ENCODE results near the gene CDH4. TPM values are rescaled to one million over a fixed set of nuclear protein-coding genes. Genes with fewer than 3 reads are reported as not detected.

CDH4 gene
- total RNA-seq, 1 experiment from 2014 or later, result 25.0 TPM

DNA sequence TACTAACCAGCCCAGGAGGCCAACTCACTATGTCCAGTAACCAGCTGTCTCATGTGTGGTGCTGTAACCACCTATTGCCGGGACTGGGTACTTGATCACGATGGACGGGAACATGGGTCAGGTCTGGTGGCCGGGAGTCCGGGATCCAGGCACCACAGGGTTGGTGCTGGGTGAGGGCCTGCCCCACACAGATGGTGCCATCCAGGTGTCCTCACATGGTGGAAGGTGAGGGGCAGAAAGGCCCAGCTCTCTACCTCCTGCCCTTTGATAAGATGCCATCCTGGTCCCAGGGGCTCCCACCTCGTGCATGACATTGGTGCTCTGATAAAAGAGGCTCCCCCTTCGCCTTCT is 697.3 kb downstream of the CDH4 start:
- BruUV-seq (replicated peaks), result no TSS peak
- DNase-seq (ENCODE audit: unreplicated experiment), result no peak
- peaks cover 15% of the 10 kb centered on the region for H3K27me3 Mint-ChIP-seq (ENCODE audit: insufficient read depth, unreplicated experiment)
- TF ChIP-seq, protein P1, sequence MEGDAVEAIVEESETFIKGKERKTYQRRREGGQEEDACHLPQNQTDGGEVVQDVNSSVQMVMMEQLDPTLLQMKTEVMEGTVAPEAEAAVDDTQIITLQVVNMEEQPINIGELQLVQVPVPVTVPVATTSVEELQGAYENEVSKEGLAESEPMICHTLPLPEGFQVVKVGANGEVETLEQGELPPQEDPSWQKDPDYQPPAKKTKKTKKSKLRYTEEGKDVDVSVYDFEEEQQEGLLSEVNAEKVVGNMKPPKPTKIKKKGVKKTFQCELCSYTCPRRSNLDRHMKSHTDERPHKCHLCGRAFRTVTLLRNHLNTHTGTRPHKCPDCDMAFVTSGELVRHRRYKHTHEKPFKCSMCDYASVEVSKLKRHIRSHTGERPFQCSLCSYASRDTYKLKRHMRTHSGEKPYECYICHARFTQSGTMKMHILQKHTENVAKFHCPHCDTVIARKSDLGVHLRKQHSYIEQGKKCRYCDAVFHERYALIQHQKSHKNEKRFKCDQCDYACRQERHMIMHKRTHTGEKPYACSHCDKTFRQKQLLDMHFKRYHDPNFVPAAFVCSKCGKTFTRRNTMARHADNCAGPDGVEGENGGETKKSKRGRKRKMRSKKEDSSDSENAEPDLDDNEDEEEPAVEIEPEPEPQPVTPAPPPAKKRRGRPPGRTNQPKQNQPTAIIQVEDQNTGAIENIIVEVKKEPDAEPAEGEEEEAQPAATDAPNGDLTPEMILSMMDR (IDR thresholded peaks at IDR 0.05; ENCODE audit: unreplicated experiment), result no peak
- intact Hi-C loops (cut with micrococcal nuclease), result no loop called here
- H3K36me3 Mint-ChIP-seq (ENCODE audit: insufficient read depth, unreplicated experiment), result no peaks in the 10 kb centered on the region
- ChIA-PET POLR2A (no interaction called here), CTCF (no interaction called here)
- H3K4me3 Mint-ChIP-seq (ENCODE audit: unreplicated experiment), result no peak overlapping the region
- H3K27ac Mint-ChIP-seq (ENCODE audit: low read depth, unreplicated experiment), result no peak overlapping the region
- no peaks in the 10 kb centered on the region for H3K9me3 Mint-ChIP-seq (ENCODE audit: unreplicated experiment)
- H3K4me1 Mint-ChIP-seq (ENCODE audit: insufficient read depth, unreplicated experiment), result no peaks in the 10 kb centered on the region

DNA sequence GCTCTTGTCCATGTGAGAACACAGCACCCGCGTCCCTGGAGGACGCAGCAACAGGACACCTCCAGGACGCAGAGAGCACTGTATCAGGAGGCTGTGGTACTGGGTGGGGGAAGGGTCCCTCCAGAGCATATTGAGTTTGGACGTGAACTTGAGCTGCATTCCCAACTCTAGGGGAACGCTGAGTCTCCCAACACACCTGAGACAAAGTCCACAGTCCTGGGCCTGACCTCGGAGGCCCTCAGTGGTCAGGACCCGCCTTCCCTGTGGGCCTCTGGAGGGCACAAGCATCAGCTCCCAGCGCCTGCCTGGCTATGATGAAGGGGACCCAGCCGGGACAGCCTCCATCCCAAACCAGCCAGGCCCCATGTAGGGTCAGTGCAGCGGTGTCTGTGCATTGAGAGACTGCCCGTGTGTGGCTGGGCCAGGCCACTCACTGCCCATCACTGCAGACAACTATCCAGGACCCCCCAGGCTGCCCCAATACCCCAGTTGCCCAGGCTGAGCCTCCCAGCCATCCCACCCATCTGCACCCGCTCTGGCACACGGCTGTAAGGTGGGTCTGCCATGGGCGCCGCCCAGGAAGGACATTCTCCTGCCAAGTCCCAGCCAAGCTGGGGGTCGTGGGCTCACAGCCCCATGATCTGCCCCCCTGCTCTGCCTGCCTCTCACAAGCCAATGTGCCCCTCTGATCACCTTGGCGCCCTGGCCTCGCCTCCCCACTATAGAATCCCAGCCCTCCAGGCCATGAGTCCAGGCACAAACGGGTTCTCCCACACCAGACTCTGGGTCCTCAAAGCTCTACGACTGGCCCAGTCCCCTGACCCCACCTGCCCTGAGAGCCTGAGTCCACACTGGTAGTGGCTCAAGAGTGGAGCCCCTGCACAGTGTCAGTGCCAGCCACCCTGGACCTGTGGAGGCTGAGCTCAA is 697.9 kb downstream of the CDH4 start:
- TF ChIP-seq, protein P1 (IDR thresholded peaks at IDR 0.05; ENCODE audit: unreplicated experiment), result no peak
- Mint-ChIP-seq H3K27ac (ENCODE audit: low read depth, unreplicated experiment) (no peak overlapping the region), H3K27me3 (ENCODE audit: insufficient read depth, unreplicated experiment) (peaks cover 21% of the 10 kb centered on the region), H3K4me3 (ENCODE audit: unreplicated experiment) (no peak overlapping the region), H3K4me1 (ENCODE audit: insufficient read depth, unreplicated experiment) (no peaks in the 10 kb centered on the region), H3K9me3 (ENCODE audit: unreplicated experiment) (no peaks in the 10 kb centered on the region), H3K36me3 (ENCODE audit: insufficient read depth, unreplicated experiment) (no peaks in the 10 kb centered on the region)
- CTCF ChIA-PET, result no interaction called here
- intact Hi-C loops (cut with micrococcal nuclease), result no loop called here
- no peak for DNase-seq (ENCODE audit: unreplicated experiment)
- BruUV-seq (replicated peaks), result no TSS peak
- POLR2A ChIA-PET, result no interaction called here

DNA sequence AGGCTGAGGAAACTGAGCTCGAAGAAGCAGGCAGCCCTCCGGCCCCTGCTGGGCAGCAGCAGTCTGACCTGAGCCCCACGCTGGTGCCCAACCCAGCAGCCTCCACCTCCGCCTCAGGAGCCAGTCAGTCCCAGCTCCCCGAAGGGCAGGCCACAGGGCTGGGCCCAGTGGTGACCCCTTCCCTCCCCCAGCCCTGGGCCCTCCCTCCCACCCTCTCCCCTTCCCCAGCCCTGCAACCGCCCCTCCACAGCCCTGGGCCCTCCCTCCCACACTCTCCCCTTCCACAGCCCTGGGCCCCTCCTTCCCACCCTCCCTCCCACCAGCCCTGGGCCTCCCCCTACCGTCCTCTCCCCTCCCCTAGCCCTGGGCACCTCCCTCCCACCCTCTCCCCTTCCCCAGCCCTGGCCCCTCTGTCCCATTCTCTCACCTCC is 698.6 kb downstream of the CDH4 start:
- DNase-seq (ENCODE audit: unreplicated experiment), result no peak
- BruUV-seq (replicated peaks), result no TSS peak
- TF ChIP-seq, protein P1 (IDR thresholded peaks at IDR 0.05; ENCODE audit: unreplicated experiment), result no peak
- POLR2A ChIA-PET, result no interaction called here
- Mint-ChIP-seq H3K4me3 (ENCODE audit: unreplicated experiment) (no peak overlapping the region), H3K27me3 (ENCODE audit: insufficient read depth, unreplicated experiment) (peaks cover 28% of the 10 kb centered on the region), H3K27ac (ENCODE audit: low read depth, unreplicated experiment) (no peak overlapping the region), H3K9me3 (ENCODE audit: unreplicated experiment) (no peaks in the 10 kb centered on the region), H3K36me3 (ENCODE audit: insufficient read depth, unreplicated experiment) (no peaks in the 10 kb centered on the region), H3K4me1 (ENCODE audit: insufficient read depth, unreplicated experiment) (no peaks in the 10 kb centered on the region)
- CTCF ChIA-PET, result no interaction called here
- intact Hi-C loops (cut with micrococcal nuclease), result no loop called here

- no peak overlapping the region for H3K27ac Mint-ChIP-seq (ENCODE audit: low read depth, unreplicated experiment)
- no peak overlapping the region for H3K4me3 Mint-ChIP-seq (ENCODE audit: unreplicated experiment)
- POLR2A ChIA-PET, result no interaction called here
- CTCF ChIA-PET, result no interaction called here
- peaks cover 41% of the 10 kb centered on the region for H3K27me3 Mint-ChIP-seq (ENCODE audit: insufficient read depth, unreplicated experiment)
- no TSS peak for BruUV-seq (replicated peaks)
- H3K4me1 Mint-ChIP-seq (ENCODE audit: insufficient read depth, unreplicated experiment), result no peaks in the 10 kb centered on the region
- DNase-seq (ENCODE audit: unreplicated experiment), result no peak
- TF ChIP-seq, protein P1 (IDR thresholded peaks at IDR 0.05; ENCODE audit: unreplicated experiment), result no peak
- intact Hi-C loops (cut with micrococcal nuclease), result no loop called here
- H3K36me3 Mint-ChIP-seq (ENCODE audit: insufficient read depth, unreplicated experiment), result no peaks in the 10 kb centered on the region
- no peaks in the 10 kb centered on the region for H3K9me3 Mint-ChIP-seq (ENCODE audit: unreplicated experiment)
These were observed 699.9 kb downstream of the CDH4 start for GRCh38 chr20:61951695-61952533.

Data from MCF 10A (cell line).